Right ventricle myocardium superior (tissue), 1 donor: ENCODE results near the gene TSEN2. TPM values are rescaled to one million over a fixed set of nuclear protein-coding genes. Genes with fewer than 3 reads are reported as not detected.
"Not testable (repeated sequence)": the region's sequence is repeated elsewhere in the genome, so short reads cannot be mapped to it uniquely, and the experiment has no call there.

Source experiments
- ATAC-seq: fragments of 200-7000 bp; cut with Tn5 transposase; one replicate; pipeline ENCODE4 v1.9.1; 2020; ENCODE audit warnings: mild to moderate bottlenecking; ENCODE audit not compliant: poor library complexity
- DNase-seq: peaks from one replicate; pipeline ENCODE4 v3.0.0-alpha.2; 2020
- intact Hi-C: fragments of 100-400 bp; cut with DNase I; formaldehyde crosslinking; loops from one replicate; pipeline ENCODE4 v1.11.2; 2022
- long read RNA-seq: library from polyadenylated mRNA; unstranded; transcript quantifications from one replicate; pipeline ENCODE4 v2.0.0, GENCODE V29; 2021
- total RNA-seq: library from RNA; stranded (reverse); fragmentation: NEBNext Ultra II Directional; extraction: Animal tissue kit (Norgen Biotek cat#: 25700); gene quantifications from one replicate; pipeline ENCODE4 v1.2.1, GENCODE V29; 2021
- donor health status: DM: no; HTN: yes; CAD: no; lungs with severe emphysema.

Gene TSEN2
- total RNA-seq, result 24.6 TPM
- long read RNA-seq, partial matches to known transcripts, result 17 of 40 reads
- long read RNA-seq, other reads (novel, unspliced or antisense), result 22 of 40 reads

GRCh38 chr3:12484198-12484982 lies at the start of gene TSEN2:
Gene TSEN2 (plus strand): TSS chr3:12484480. CDS start chr3:12489801, 5,321 bp downstream.
- ATAC-seq (peak; percentile 97), DNase-seq (peak; percentile 97)
- intact Hi-C loops, result loop anchor here (5.0 kb wide), 1 partner anchor 197 kb away; the partner anchor contains the start of gene PPARG

GRCh38 chr3:12436514-12437220 lies 47.6 kb upstream of the TSEN2 start:
- intact Hi-C loops, result no loop called here
- no peak for DNase-seq
- peak; percentile 14 for ATAC-seq

GRCh38 chr3:12437221-12437605 lies 47.1 kb upstream of the TSEN2 start:
- DNase-seq, result no peak
- no peak for ATAC-seq
- intact Hi-C loops, result no loop called here

GRCh38 chr3:12437861-12438260 lies 46.4 kb upstream of the TSEN2 start:
- ATAC-seq, result no peak
- intact Hi-C loops, result no loop called here

GRCh38 chr3:12438318-12438717 lies 46.0 kb upstream of the TSEN2 start:
- no peak for DNase-seq
- ATAC-seq, result no peak
- intact Hi-C loops, result no loop called here

More at GRCh38 chr3:12437861-12438260, 46.4 kb upstream of the TSEN2 start:
- DNase-seq, result no peak

- no peak for DNase-seq
- intact Hi-C loops, result no loop called here
- ATAC-seq, result no peak
Observed at GRCh38 chr3:12439161-12439940, 44.9 kb upstream of the TSEN2 start.

- DNase-seq (peak; percentile 90), ATAC-seq (peak; percentile 78)
- intact Hi-C loops, result no loop called here
Observed at GRCh38 chr3:12440927-12441714, 43.2 kb upstream of the TSEN2 start.

GRCh38 chr3:12442654-12443501 lies 41.4 kb upstream of the TSEN2 start:
- DNase-seq, result peak; percentile 68
- intact Hi-C loops, result no loop called here
- peak; percentile 69 for ATAC-seq

GRCh38 chr3:12443781-12444522 lies 40.3 kb upstream of the TSEN2 start:
- no peak for DNase-seq
- intact Hi-C loops, result no loop called here
- ATAC-seq, result no peak

GRCh38 chr3:12444582-12445471 lies 39.5 kb upstream of the TSEN2 start:
- ATAC-seq, result no peak
- DNase-seq, result no peak
- intact Hi-C loops, result no loop called here

- DNase-seq (no peak), ATAC-seq (no peak)
- intact Hi-C loops, result no loop called here
Observed at GRCh38 chr3:12445523-12446240, 38.6 kb upstream of the TSEN2 start.

- DNase-seq (no peak), ATAC-seq (no peak)
- intact Hi-C loops, result no loop called here
Observed at GRCh38 chr3:12446298-12446697, 38.0 kb upstream of the TSEN2 start.

GRCh38 chr3:12447075-12447474 lies 37.2 kb upstream of the TSEN2 start:
- ATAC-seq, result no peak
- intact Hi-C loops, result no loop called here
- no peak for DNase-seq

- ATAC-seq, result not testable (repeated sequence)
Observed at GRCh38 chr3:12448404-12449202, 35.7 kb upstream of the TSEN2 start.

More at GRCh38 chr3:12448404-12449202, 35.7 kb upstream of the TSEN2 start:
- DNase-seq, intact Hi-C loops: not testable (repeated sequence)
